Gastroesophageal sphincter (tissue), 3 donors: ENCODE measurements around the gene CPEB3.

Experiments used
- CTCF ChIP-seq, 4 experiments: fragments of 200-600 bp in 2 of 4; fragments of 450-650 bp in 2 of 4; sonication (generic) in 1 of 4; IDR thresholded peaks; one replicate each; pipeline ENCODE4 v1.5.1; 2017 to 2019; ENCODE audit warnings: antibody characterized with exemption in 4 of 4, mild to moderate bottlenecking in 2 of 4, moderate library complexity in 2 of 4
- POLR2A ChIP-seq, 2 donors: fragments of 450-650 bp; IDR thresholded peaks; one replicate each; pipeline ENCODE4 v1.6.1; 2017; ENCODE audit warnings: antibody characterized with exemption in 2 of 2, mild to moderate bottlenecking in 2 of 2, moderate library complexity in 1 of 2
- POLR2AphosphoS5 ChIP-seq: sonication (generic); formaldehyde crosslinking; IDR thresholded peaks from one replicate; pipeline ENCODE4 v1.6.1; 2017; ENCODE audit warnings: antibody characterized with exemption

DNA sequence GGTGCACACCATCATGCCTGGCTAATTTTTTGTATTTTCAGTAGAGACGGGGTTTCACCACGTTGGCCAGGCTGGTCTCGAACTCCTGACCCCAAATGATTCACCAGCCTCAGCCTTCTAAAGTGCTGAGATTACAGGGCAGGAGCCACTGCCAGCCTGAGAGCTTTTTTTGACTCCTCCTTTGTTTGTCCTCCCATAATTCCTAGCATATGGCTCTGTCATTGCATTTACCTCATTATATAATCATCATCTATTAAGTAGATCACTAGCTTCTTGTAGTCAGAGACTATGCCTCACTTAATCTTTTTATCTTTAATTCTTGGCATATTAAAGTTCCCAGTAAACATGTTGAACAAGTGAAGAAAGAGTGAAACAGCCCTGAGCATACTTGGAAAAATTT is 82.1 kb downstream of the CPEB3 start:
- TF ChIP-seq POLR2A (IDR thresholded peaks at IDR 0.05) (no peak), CTCF (IDR thresholded peaks at IDR 0.05) (no peak), POLR2AphosphoS5 (no peak)
